ENCODE results near the gene SMOC1.

GRCh38 chr14:70011708-70012107, 132.5 kb downstream of the SMOC1 start:
- TF ChIP-seq EZH2 (IDR thresholded peaks at IDR 0.05; ENCODE audit: insufficient read depth, poor library complexity, severe bottlenecking) (no peak), EZH2phosphoT487 (IDR thresholded peaks at IDR 0.05; ENCODE audit: insufficient read depth, low read depth) (no peak)

Measured in GM23248 (cell line).